Sigmoid colon (tissue), 7 donors: ENCODE measurements around the gene PTGER1. TPM values are rescaled to one million over a fixed set of nuclear protein-coding genes. Genes with fewer than 3 reads are reported as not detected.

ENCODE experiments used
- DNase-seq: peaks from one replicate; pipeline ENCODE4 v3.0.0-alpha.2; 2019
- H3K27ac ChIP-seq, 4 donors: fragments of 200-600 bp; sonication (generic); one replicate each; pipeline ENCODE4 v1.5.1; 2016 to 2019; ENCODE audit warnings: mild to moderate bottlenecking in 1 of 4
- H3K27me3 ChIP-seq, 3 donors: fragments of 200-600 bp; sonication (generic); one replicate each; pipeline ENCODE4 v1.5.1; 2019; ENCODE audit warnings: mild to moderate bottlenecking in 1 of 3
- H3K36me3 ChIP-seq, 4 donors: fragments of 200-600 bp; sonication (generic); one replicate each; pipeline ENCODE4 v1.5.1; 2016 to 2019
- H3K4me1 ChIP-seq, 4 donors: fragments of 200-600 bp; sonication (generic); one replicate each; pipeline ENCODE4 v1.5.1; 2017 to 2019
- H3K4me3 ChIP-seq, 4 donors: fragments of 200-600 bp; sonication (generic); one replicate each; pipeline ENCODE4 v1.5.1; 2017 to 2019; ENCODE audit warnings: mild to moderate bottlenecking in 2 of 4, moderate library complexity in 1 of 4
- H3K9me3 ChIP-seq, 4 donors: fragments of 200-600 bp in 3 of 4; sonication (generic) in 3 of 4; one replicate each; pipeline versions ENCODE4 v1.5.1 to v1.6.1; 2013 to 2019
- EP300 ChIP-seq, 4 donors: sonication (generic); formaldehyde crosslinking; IDR thresholded peaks; one replicate each; pipeline ENCODE4 v1.6.1; 2017; ENCODE audit warnings: antibody characterized with exemption in 4 of 4
- POLR2A ChIP-seq, 2 donors: fragments of 450-650 bp; IDR thresholded peaks; one replicate each; pipeline ENCODE4 v1.6.1; 2016; ENCODE audit warnings: antibody characterized with exemption in 2 of 2, mild to moderate bottlenecking in 2 of 2, moderate library complexity in 2 of 2
- POLR2AphosphoS5 ChIP-seq, 4 donors: sonication (generic); formaldehyde crosslinking; IDR thresholded peaks; one replicate each; pipeline ENCODE4 v1.6.1; 2017; ENCODE audit warnings: antibody characterized with exemption in 4 of 4
- WGBS, 2 donors: extraction: QIAGEN DNeasy Blood & Tissue Kit; methylation state at CpG; one replicate each; pipeline ENCODE4 v1.1.7; 2013; 5-methylcytosine and 5-hydroxymethylcytosine counted together
- intact Hi-C: fragments of 100-400 bp; cut with DNase I; formaldehyde crosslinking; loops from one replicate; pipeline ENCODE4 v1.15.1; 2023
- polyA plus RNA-seq, 3 donors: library from polyadenylated mRNA; stranded (reverse); fragments of 200-250 nt; gene quantifications; one replicate each; pipeline ENCODE4 v1.2.3, GENCODE V29; 2013
- total RNA-seq, 4 donors: library from RNA; depleted of rRNA; stranded (reverse); fragments of >200 nt; gene quantifications; one replicate each; pipeline ENCODE4 v1.1.0, GENCODE V29; 2016
- TF ChIP-seq, protein P1 (sequence below), 4 experiments: fragments of 450-650 bp in 3 of 4; fragments of 200-600 bp in 1 of 4; IDR thresholded peaks; one replicate each; pipeline ENCODE4 v1.5.1; 2016 to 2019; ENCODE audit warnings: antibody characterized with exemption in 4 of 4, mild to moderate bottlenecking in 3 of 4, moderate library complexity in 2 of 4
- donor health status: healthy with polysubstance abuse.
- donor health status: Bipolar disorder and iron deficiency.
- donor health status: healthy.

The PTGER1 gene
- total and polyA plus RNA-seq, 7 donors, result 0.54 to 0.71 (median 0.67) TPM; not detected in 4

DNA sequence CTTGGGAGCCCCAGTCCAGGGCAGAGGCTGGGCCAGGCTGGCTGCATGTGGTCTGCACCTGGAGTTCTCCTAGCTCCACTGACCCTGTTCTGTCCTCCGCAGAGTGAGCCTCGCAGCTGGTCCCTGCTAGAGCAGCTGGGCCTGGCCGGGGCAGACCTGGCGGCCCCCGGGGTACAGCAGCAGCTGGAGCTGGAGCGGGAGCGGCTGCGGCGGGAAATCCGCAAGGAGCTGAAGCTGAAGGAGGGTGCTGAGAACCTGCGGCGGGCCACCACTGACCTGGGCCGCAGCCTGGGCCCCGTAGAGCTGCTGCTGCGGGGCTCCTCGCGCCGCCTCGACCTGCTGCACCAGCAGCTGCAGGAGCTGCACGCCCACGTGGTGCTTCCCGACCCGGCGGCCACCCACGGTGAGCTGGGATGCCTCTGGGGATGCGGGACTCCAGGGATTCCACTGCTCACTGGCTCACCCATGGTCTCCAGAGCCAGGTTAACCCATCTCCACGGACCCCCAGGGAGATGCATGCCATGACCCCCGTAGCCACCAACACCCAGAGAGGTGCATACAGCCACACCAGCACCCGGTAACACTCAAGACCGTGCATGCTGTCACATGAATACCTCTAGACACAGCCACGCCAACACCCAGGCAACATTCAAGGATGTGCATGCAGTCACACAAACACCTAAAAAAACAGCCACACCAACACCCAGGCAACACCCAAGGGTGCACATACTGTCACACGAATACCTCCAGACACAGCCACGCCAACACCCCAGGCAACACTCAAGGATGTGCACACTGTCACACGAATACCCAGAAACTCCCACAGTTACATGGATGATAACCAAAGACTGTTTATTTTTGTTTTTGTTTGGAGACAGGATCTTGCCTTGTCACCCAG, 33.9 kb downstream of the PTGER1 start:
- H3K36me3 ChIP-seq, result peaks cover 20 to 64% (median 37%) of the 10 kb centered on the region in 4 donors
- no peaks in the 10 kb centered on the region for H3K27me3 ChIP-seq
- peak overlapping the region in 1 of 4 donors; percentile 43 for H3K27ac ChIP-seq
- H3K4me3 ChIP-seq, result no peak overlapping the region
- H3K9me3 ChIP-seq, result no peaks in the 10 kb centered on the region
- 88 to 91% methylated on average over 34 of the region's 34 CpGs for WGBS, 2 donors
- intact Hi-C loops, result no loop called here
- peaks cover 0 to 22% (median 10%) of the 10 kb centered on the region in 4 donors for H3K4me1 ChIP-seq
- TF ChIP-seq POLR2AphosphoS5 (IDR thresholded peaks at IDR 0.05), result no peak
- no peak for TF ChIP-seq POLR2A (IDR thresholded peaks at IDR 0.05)
- TF ChIP-seq, protein P1, sequence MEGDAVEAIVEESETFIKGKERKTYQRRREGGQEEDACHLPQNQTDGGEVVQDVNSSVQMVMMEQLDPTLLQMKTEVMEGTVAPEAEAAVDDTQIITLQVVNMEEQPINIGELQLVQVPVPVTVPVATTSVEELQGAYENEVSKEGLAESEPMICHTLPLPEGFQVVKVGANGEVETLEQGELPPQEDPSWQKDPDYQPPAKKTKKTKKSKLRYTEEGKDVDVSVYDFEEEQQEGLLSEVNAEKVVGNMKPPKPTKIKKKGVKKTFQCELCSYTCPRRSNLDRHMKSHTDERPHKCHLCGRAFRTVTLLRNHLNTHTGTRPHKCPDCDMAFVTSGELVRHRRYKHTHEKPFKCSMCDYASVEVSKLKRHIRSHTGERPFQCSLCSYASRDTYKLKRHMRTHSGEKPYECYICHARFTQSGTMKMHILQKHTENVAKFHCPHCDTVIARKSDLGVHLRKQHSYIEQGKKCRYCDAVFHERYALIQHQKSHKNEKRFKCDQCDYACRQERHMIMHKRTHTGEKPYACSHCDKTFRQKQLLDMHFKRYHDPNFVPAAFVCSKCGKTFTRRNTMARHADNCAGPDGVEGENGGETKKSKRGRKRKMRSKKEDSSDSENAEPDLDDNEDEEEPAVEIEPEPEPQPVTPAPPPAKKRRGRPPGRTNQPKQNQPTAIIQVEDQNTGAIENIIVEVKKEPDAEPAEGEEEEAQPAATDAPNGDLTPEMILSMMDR (IDR thresholded peaks at IDR 0.05), result no peak
- TF ChIP-seq EP300 (IDR thresholded peaks at IDR 0.05), result no peak
- no peak for DNase-seq

- WGBS, 2 donors, result 19 to 40% methylated on average over 9 of the region's 9 CpGs
- intact Hi-C loops, result no loop called here
- Histone ChIP-seq H3K27me3 (no peaks in the 10 kb centered on the region), H3K4me3 (peak overlapping the region in 2 of 4 donors; percentile 22 to 26), H3K4me1 (peaks cover 0 to 28% (median 17%) of the 10 kb centered on the region in 4 donors), H3K36me3 (peaks cover 20 to 54% (median 30%) of the 10 kb centered on the region in 4 donors), H3K9me3 (no peaks in the 10 kb centered on the region), H3K27ac (peak overlapping the region; percentile 32 to 43 (median 34))
- DNase-seq, result peak; percentile 78
- TF ChIP-seq POLR2A (IDR thresholded peaks at IDR 0.05) (no peak), EP300 (IDR thresholded peaks at IDR 0.05) (no peak), POLR2AphosphoS5 (IDR thresholded peaks at IDR 0.05) (no peak)
- TF ChIP-seq, protein P1 (IDR thresholded peaks at IDR 0.05), result no peak
These were observed 35.1 kb downstream of the PTGER1 start for GRCh38 chr19:14440049-14440448.

DNA sequence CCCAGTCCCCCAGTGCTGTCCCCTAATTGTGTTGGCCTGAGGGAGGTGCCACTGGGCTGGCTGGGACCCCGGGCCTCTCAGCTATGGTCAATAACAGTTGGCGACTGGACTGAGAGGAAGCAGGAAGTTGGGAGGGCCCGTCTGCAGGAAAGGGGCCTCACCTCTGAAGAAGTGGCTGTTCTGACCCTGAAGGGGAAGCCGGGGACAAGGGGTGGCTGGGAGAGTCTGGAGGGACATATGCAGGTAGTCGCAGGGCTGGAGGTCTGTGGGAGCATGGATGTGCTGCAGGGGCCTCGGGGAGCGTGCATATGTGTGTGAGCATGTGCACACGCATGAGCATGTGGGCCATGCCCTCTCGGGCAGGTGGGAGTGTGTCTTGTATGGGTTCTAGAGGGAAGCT, 36.1 kb downstream of the PTGER1 start:
- no peak overlapping the region for H3K27ac ChIP-seq
- H3K4me1 ChIP-seq, result peaks cover 0 to 39% (median 26%) of the 10 kb centered on the region in 4 donors
- no peak overlapping the region for H3K4me3 ChIP-seq
- no peaks in the 10 kb centered on the region for H3K9me3 ChIP-seq
- intact Hi-C loops, result no loop called here
- WGBS, 2 donors, result 64 to 80% methylated on average over 9 of the region's 9 CpGs
- DNase-seq, result no peak
- H3K27me3 ChIP-seq, result no peaks in the 10 kb centered on the region
- TF ChIP-seq EP300 (IDR thresholded peaks at IDR 0.05), result no peak
- no peak for TF ChIP-seq POLR2AphosphoS5 (IDR thresholded peaks at IDR 0.05)
- TF ChIP-seq POLR2A (IDR thresholded peaks at IDR 0.05), result no peak
- TF ChIP-seq, protein P1 (IDR thresholded peaks at IDR 0.05), result no peak
- peaks cover 12 to 44% (median 20%) of the 10 kb centered on the region in 4 donors for H3K36me3 ChIP-seq

DNA sequence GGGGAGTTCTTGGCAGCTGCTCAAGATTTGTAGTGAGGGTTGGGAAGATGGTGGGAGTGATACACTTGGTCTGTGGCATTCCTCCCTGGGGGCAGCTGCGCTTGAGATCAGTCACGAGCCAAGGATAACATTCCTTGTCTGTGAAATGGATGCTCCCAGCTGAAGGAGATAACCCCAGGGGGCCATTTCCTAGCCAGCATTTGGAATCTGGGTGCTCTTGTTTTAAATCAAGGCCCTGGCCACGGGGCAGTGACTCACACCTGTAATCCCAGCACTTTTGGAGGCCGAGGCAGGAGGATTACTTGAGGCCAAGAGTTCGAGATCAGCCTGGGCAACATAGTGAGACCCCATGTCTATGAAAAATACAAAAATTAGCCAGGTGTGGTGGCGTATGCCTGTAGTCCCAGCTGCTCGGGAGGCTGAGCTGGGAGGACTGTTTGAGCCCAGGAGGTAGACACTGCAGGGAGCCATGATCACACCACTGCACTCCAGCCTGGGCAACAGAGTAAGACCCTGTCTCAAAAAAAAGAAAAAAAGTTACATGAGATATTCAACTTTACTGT, 37.5 kb downstream of the PTGER1 start:
- DNase-seq, result no peak
- 94% methylated on average over 7 of the region's 7 CpGs for WGBS, 2 donors
- peaks cover 0 to 49% (median 30%) of the 10 kb centered on the region in 4 donors for H3K4me1 ChIP-seq

More for the DNA sequence above, 37.5 kb downstream of the PTGER1 start:
- no peaks in the 10 kb centered on the region for H3K9me3 ChIP-seq
- intact Hi-C loops, result no loop called here
- H3K36me3 ChIP-seq, result peaks cover 0 to 30% (median 7%) of the 10 kb centered on the region in 4 donors
- H3K4me3 ChIP-seq, result no peak overlapping the region
- no peaks in the 10 kb centered on the region for H3K27me3 ChIP-seq
- no peak overlapping the region for H3K27ac ChIP-seq
- no peak for TF ChIP-seq POLR2AphosphoS5 (IDR thresholded peaks at IDR 0.05)
- TF ChIP-seq POLR2A (IDR thresholded peaks at IDR 0.05), result no peak
- TF ChIP-seq, protein P1 (IDR thresholded peaks at IDR 0.05), result no peak
- TF ChIP-seq EP300 (IDR thresholded peaks at IDR 0.05), result no peak
